ENCODE results near the gene DIS3L2.

The DIS3L2 gene

GRCh38 chr2:231955758-231956472 is 5.6 kb upstream of the DIS3L2 start:
- no peak for DNase-seq

GRCh38 chr2:231957913-231958763 is 3.4 kb upstream of the DIS3L2 start:
- no peak for DNase-seq

- peak in 1 of 56 donors; percentile 3 for DNase-seq
These were observed 634 bp upstream of the DIS3L2 start for GRCh38 chr2:231960810-231961348.

- no peak for DNase-seq
These were observed 3.6 kb downstream of the DIS3L2 start for GRCh38 chr2:231965102-231965501.

- no peak for DNase-seq
These were observed 5.4 kb downstream of the DIS3L2 start for GRCh38 chr2:231966886-231967285.

GRCh38 chr2:231968820-231969219 is 7.3 kb downstream of the DIS3L2 start:
- no peak for DNase-seq

GRCh38 chr2:231970461-231970860 is 8.9 kb downstream of the DIS3L2 start:
- DNase-seq: no peak

- no peak for DNase-seq
These were observed 13.5 kb downstream of the DIS3L2 start for GRCh38 chr2:231975001-231975400.

- no peak for DNase-seq
These were observed 15.9 kb downstream of the DIS3L2 start for GRCh38 chr2:231977430-231977829.

- DNase-seq: no peak
These were observed 23.5 kb downstream of the DIS3L2 start for GRCh38 chr2:231984992-231985391.

- no peak for DNase-seq
These were observed 24.3 kb downstream of the DIS3L2 start for GRCh38 chr2:231985823-231986261.

- no peak for DNase-seq
These were observed 25.7 kb downstream of the DIS3L2 start for GRCh38 chr2:231987124-231987727.

GRCh38 chr2:231988179-231988866 is 26.8 kb downstream of the DIS3L2 start:
- DNase-seq: no peak

- no peak for DNase-seq
These were observed 30.2 kb downstream of the DIS3L2 start for GRCh38 chr2:231991664-231992063.

- DNase-seq: no peak
These were observed 31.4 kb downstream of the DIS3L2 start for GRCh38 chr2:231992888-231993287.

- DNase-seq: no peak
These were observed 35.5 kb downstream of the DIS3L2 start for GRCh38 chr2:231996797-231997540.

GRCh38 chr2:231998046-231998445 is 36.5 kb downstream of the DIS3L2 start:
- no peak for DNase-seq

GRCh38 chr2:232000439-232000838 is 38.9 kb downstream of the DIS3L2 start:
- DNase-seq: no peak

- no peak for DNase-seq
These were observed 39.6 kb downstream of the DIS3L2 start for GRCh38 chr2:232001073-232001472.

GRCh38 chr2:232006253-232006652 is 44.7 kb downstream of the DIS3L2 start:
- no peak for DNase-seq

Data from amygdala (tissue), 56 donors.